HG02885 (cell line): ENCODE data around the gene STMN3.
"Not testable (repeated sequence)": the region's sequence is repeated elsewhere in the genome, so short reads cannot be mapped to it uniquely, and the experiment has no call there.

ENCODE experiments used
- ATAC-seq: cut with Tn5 transposase; IDR thresholded peaks from one replicate; pipeline ENCODE4 v1.9.1; 2021; ENCODE audit warnings: mild to moderate bottlenecking; ENCODE audit not compliant: unreplicated experiment, poor library complexity

Gene STMN3

GRCh38 chr20:63640686-63641085 is 12.5 kb downstream of the STMN3 start:
- ATAC-seq = not testable (repeated sequence)

- no peak for ATAC-seq
Measured at GRCh38 chr20:63640086-63640485, 13.1 kb downstream of the STMN3 start.

GRCh38 chr20:63639093-63639975 is 13.9 kb downstream of the STMN3 start:
- ATAC-seq = no peak

GRCh38 chr20:63636752-63637628 is 16.2 kb downstream of the STMN3 start:
- no peak for ATAC-seq

GRCh38 chr20:63635431-63636141 is 17.6 kb downstream of the STMN3 start:
- peak; percentile 47 for ATAC-seq

- no peak for ATAC-seq
Measured at GRCh38 chr20:63633732-63634131, 19.5 kb downstream of the STMN3 start.

GRCh38 chr20:63631426-63631825 is 21.8 kb downstream of the STMN3 start:
- not testable (repeated sequence) for ATAC-seq

- not testable (repeated sequence) for ATAC-seq
Measured at GRCh38 chr20:63630956-63631355, 22.3 kb downstream of the STMN3 start.

GRCh38 chr20:63628246-63628975 is 24.8 kb downstream of the STMN3 start:
- no peak for ATAC-seq

GRCh38 chr20:63627751-63628245 is 25.4 kb downstream of the STMN3 start:
- ATAC-seq = no peak

- ATAC-seq = peak; percentile 86
Measured at GRCh38 chr20:63627129-63627750, 26.0 kb downstream of the STMN3 start.

- ATAC-seq = peak; percentile 52
Measured at GRCh38 chr20:63626424-63627128, 26.6 kb downstream of the STMN3 start, which contains the start of gene GMEB2. Gene GMEB2, minus strand, starts transcription at chr20:63627101. Its CDS starts 7,704 bp downstream, at chr20:63619397.

- no peak for ATAC-seq
Measured at GRCh38 chr20:63625771-63626423, 27.3 kb downstream of the STMN3 start.

- no peak for ATAC-seq
Measured at GRCh38 chr20:63624486-63624885, 28.7 kb downstream of the STMN3 start.

- ATAC-seq = no peak
Measured at GRCh38 chr20:63622732-63623131, 30.5 kb downstream of the STMN3 start.

- ATAC-seq = no peak
Measured at GRCh38 chr20:63622096-63622495, 31.1 kb downstream of the STMN3 start.

- ATAC-seq = no peak
Measured at GRCh38 chr20:63620991-63621390, 32.2 kb downstream of the STMN3 start.

- ATAC-seq = no peak
Measured at GRCh38 chr20:63619505-63619904, 33.7 kb downstream of the STMN3 start.
